GM12874 (cell line): Measurements from ENCODE around the gene KIRREL3.

Experiments
- CTCF ChIP-seq: IDR thresholded peaks from 2 replicates; pipeline ENCODE4 v1.5.1; 2011; ENCODE audit warnings: low read depth, mild to moderate bottlenecking, control low read depth, low read length, moderate library complexity; ENCODE audit not compliant: insufficient read depth

Gene KIRREL3

GRCh38 chr11:126487711-126488110, 512.9 kb downstream of the KIRREL3 start:
- TF ChIP-seq CTCF, result no peak

- TF ChIP-seq CTCF, result no peak
Observed at GRCh38 chr11:126485986-126486635, 514.5 kb downstream of the KIRREL3 start.

- no peak for TF ChIP-seq CTCF
Observed at GRCh38 chr11:126485021-126485792, 515.4 kb downstream of the KIRREL3 start.

GRCh38 chr11:126484266-126484665, 516.3 kb downstream of the KIRREL3 start:
- TF ChIP-seq CTCF, result no peak

- no peak for TF ChIP-seq CTCF
Observed at GRCh38 chr11:126483621-126484195, 516.9 kb downstream of the KIRREL3 start.

GRCh38 chr11:126482586-126483108, 517.9 kb downstream of the KIRREL3 start:
- TF ChIP-seq CTCF, result no peak

- no peak for TF ChIP-seq CTCF
Observed at GRCh38 chr11:126481303-126481680, 519.3 kb downstream of the KIRREL3 start.
